ENCODE results near the gene MERTK. TPM values are rescaled to one million over a fixed set of nuclear protein-coding genes. Genes with fewer than 3 reads are reported as not detected.
"Not testable (repeated sequence)": the region's sequence is repeated elsewhere in the genome, so short reads cannot be mapped to it uniquely, and the experiment has no call there.

Gene MERTK
- total RNA-seq, 1 donor from 2014 or later, result 6.3 TPM

- DNase-seq, result no peak
Observed at GRCh38 chr2:112047537-112048235, 149.3 kb downstream of the MERTK start.

- no peak for DNase-seq
Observed at GRCh38 chr2:112048236-112048592, 149.8 kb downstream of the MERTK start.

DNA sequence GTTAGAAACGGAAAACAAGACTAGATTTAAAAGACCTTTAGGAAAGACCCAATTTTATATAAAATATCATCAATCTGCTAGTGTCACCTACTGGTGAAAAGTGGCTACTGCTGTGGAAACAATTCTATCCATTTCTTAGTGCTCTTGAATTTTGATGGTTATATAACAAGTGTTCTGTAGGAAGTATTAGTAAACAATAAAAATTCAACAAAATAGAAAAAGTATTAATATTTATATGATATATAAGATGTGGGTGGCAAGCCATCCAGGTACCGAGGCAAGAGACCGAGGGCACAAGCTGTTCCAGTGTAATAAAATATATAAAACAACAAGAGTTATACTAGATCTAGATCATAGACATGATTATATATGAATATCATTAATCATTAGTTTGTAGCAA lies 150.5 kb downstream of the MERTK start:
- peak; percentile 80 for DNase-seq

DNA sequence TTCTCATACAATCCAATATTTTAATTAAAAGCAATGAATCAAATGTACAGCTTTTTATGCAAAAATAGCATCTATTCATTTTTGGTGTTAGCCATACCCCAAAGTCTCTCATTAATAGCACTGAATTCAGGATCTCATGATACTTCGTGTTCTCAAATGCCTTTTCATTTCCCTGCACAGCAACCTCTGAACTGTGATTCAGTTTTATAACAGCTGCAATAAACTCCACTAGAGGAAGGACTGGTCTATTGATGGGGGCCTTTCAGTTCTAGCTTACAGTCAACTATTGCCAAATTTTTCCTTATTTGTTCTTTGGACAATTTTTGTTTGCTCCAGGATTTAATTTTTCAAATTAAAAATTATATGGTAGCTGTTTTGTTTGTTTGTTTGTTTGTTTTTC lies 151.9 kb downstream of the MERTK start:
- no peak for DNase-seq

DNA sequence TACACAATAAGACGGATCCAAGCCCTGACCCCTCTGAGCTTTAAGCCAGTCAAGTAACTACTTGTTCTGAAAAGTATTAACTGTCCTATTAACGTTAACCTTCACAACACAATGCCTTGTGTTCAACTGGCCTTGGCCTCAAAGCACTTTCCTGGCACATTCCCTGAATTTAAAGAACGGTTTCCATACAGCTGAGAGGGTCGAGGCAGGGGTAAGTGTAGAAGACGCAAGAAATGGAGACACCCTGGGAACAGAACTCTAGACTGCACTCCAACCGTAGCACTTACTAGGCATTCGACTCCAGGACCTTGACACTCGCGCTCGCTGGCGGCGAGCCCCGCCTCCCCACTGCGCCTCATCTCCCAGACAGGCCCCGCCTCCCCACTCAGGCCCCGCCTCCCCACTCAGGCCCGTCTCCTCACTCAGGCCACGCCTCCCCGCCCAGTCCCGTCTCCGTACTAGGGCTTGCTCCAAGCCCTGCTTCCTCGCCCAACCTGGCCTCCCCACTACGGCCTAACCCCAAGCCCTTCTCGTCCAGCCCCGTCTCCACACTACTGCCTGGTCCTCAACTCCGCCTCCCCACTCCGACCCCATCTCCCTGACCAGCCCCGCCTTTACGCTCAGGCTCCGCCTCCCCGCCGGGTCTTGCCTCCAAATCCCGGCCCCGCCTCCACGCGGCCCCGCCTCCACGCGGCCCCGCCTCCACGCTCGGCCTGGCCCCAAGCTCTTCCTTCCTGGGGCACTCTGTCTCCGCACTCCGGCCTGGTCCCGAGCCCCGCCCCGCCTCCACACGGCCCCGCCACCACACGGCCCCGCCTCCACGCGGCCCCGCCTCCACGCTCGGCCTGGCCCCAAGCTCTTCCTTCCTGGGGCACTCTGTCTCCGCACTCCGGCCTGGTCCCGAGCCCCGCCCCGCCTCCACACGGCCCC lies 155.8 kb downstream of the MERTK start:
- DNase-seq, result peak; percentile 98

- peak; percentile 99 for DNase-seq
Observed at GRCh38 chr2:112054847-112055729, 156.7 kb downstream of the MERTK start, which contains the start of gene TMEM87B. TSS of gene TMEM87B (plus strand) at chr2:112055269. CDS start at chr2:112055592, 323 bp downstream.

DNA sequence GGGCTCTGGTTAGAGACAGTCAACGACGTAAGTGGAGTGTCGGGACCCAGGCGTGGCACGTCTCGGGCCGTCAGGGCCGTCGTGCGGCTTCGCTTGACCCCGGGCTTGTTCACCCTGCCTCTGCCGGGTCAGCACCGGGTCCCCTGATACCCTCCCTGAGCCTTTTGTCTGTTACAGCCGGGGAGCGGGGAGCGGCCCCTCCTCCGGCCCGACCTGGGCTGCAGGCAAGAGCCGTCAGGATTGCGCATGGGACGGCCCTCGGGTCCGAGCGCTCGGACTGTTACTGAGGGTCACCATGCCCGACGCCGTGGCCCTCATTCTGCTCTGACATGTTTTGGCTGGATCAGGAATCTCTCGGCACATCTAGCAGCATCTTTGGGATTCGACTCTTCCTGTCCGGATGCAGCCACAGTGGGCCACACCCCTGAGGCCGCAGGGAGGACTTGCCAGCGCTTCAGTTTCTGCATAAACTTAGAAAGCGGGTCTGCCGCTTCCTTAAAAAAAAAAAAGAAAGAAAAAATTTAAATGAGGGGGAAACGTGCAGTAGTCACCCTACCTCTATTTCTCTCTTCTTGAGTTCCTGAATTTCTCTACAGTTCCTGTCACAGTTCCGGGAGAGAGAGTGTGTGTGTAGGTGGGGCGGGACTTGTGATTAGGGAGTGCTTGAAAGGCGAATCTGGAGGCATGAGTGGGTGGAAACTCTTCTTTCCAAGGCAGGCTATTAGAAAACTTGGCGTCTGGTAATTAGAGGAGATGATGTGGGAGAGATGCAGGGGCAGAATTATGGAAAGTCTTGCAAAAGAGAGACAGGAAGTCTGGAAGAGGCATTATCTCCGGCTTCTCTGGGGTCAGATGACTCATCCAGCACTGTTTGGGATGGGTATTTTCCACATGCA lies 157.6 kb downstream of the MERTK start:
- peak; percentile 87 for DNase-seq

DNA sequence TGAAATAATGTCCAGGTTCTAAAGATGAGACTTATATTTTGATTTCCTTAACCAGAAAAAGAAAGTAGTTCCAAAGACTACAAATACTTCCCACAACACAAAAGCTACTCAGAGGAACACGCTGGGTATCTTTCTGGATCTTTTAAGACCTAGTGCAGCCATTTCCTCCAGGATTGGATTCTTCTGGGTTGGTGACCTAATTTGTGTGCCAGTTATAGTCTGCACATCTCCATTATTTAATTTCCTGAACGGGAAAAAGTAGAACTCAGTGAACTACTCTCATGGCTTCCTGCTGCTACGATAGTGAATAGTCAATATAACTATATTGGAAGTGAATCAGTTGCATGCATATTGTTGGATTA lies 158.2 kb downstream of the MERTK start:
- DNase-seq, result no peak

GRCh38 chr2:112059671-112060070 lies 161.3 kb downstream of the MERTK start:
- no peak for DNase-seq

- DNase-seq, result no peak
Observed at GRCh38 chr2:112061299-112061698, 162.9 kb downstream of the MERTK start.

DNA sequence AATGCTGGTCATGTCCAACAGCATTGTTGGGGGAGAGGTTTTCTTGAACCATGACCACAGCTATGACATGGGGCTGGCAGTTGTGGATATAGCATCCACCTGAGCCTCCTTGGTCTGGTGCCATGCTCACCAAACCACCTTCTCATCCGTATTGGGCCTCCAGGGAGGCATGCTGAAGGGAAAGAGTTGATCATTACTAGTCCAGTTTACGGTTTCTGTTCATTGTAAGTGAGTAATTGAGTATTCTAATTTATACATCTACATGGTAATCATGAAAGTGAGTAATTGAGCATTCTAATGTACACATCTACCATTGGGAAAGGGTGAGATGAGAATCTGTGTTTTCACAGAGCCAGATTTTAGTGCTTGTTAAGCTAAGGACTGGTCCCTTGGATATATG lies 163.4 kb downstream of the MERTK start:
- no peak for DNase-seq

GRCh38 chr2:112062894-112063293 lies 164.5 kb downstream of the MERTK start:
- no peak for DNase-seq

- DNase-seq, result no peak
Observed at GRCh38 chr2:112065486-112065885, 167.1 kb downstream of the MERTK start.

GRCh38 chr2:112065966-112066365 lies 167.6 kb downstream of the MERTK start:
- DNase-seq, result no peak

DNA sequence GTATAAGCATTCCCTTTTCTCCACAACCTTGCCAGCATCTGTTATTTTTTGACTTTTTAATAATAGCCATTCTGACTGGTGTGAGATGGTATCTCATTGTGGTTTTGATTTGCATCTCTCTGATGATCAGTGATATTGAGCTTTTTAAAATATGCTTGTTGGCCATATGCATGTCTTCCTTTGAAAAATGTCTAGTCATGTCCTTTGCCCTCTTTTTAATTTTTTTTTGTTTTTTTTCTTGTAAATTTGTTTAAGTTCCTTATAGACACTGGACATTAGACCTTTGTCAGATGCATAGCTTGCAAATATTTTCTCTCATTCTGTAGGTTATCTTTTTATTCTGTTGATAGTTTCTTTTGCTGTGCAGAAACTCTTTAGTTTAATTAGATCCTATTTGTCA lies 171.4 kb downstream of the MERTK start:
- not testable (repeated sequence) for DNase-seq

- DNase-seq, result no peak
Observed at GRCh38 chr2:112073875-112074274, 175.5 kb downstream of the MERTK start.

DNA sequence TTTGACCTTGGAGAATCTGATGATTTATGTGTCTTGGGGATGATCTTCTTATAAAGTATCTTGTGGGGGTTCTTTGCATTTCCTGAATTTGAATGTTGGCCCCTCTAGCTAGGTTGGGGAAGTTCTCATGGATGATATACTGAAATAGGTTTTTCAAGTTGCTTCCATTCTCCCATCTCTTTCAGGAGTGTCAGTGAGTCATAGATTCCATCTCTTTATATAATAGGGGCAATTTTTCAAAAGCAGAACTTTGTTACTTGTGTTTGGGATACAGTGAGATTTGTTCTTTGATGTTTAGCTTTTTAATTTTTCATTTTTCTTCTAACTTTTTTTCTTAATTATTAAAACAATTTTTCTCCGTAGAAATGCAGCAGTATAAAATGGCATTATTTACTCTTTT lies 176.1 kb downstream of the MERTK start:
- no peak for DNase-seq

- no peak for DNase-seq
Observed at GRCh38 chr2:112075490-112076260, 177.3 kb downstream of the MERTK start.

DNA sequence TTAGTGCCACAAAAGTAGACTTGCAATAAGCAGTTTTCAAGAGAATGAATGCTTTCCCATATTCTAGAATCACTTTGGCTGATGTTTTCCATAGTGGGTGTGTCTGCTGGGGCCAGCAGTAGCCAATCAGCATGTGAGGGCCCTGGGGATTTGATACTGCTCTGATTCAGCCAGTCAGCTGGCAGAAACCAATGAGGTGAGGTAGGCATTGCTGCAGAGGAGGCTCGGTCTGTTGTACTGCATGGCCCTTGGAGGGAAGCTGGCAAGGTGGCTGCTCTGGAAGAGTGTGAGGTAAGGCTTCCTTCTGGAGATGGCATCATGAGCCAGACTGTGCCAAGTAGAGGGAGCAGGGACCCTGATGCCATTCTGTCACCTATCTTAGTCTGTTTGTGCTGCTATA lies 179.4 kb downstream of the MERTK start:
- no peak for DNase-seq
